PFSK-1 (cell line): Measurements from ENCODE around the gene CHEK2.

Experiments
- FOXP2 ChIP-seq: optimal IDR thresholded peaks from 2 replicates; pipeline ENCODE3; 2011; ENCODE audit warnings: borderline replicate concordance, control low read depth, inconsistent platforms; ENCODE audit not compliant: insufficient read depth; ENCODE audit errors: extremely low read length, extremely low read depth
- POLR2AphosphoS5 ChIP-seq: IDR thresholded peaks from 2 replicates; pipeline ENCODE4 v1.6.1; 2012; ENCODE audit warnings: low read depth, mild to moderate bottlenecking, control low read depth, low read length, moderate library complexity
- REST ChIP-seq, 2 experiments: IDR thresholded peaks; 2 replicates each; pipeline versions ENCODE4 v1.6.1 to v1.8.0; 2011 to 2012; ENCODE audit warnings: low read depth in 2 of 2, low read length in 2 of 2, control low read depth in 1 of 2, inconsistent platforms in 1 of 2, mild to moderate bottlenecking in 1 of 2, moderate library complexity in 1 of 2; ENCODE audit not compliant: insufficient read depth in 1 of 2
- SIN3A ChIP-seq: IDR thresholded peaks from 2 replicates; pipeline ENCODE4 v1.6.1; 2012; ENCODE audit warnings: mild to moderate bottlenecking, low read length, moderate library complexity, borderline replicate concordance; ENCODE audit not compliant: insufficient read depth
- TAF1 ChIP-seq: IDR thresholded peaks from 2 replicates; pipeline ENCODE4 v1.6.1; 2012; ENCODE audit warnings: low read length, control low read depth, borderline replicate concordance; ENCODE audit not compliant: insufficient read depth

Gene CHEK2

GRCh38 chr22:28730179-28730578, 11.4 kb downstream of the CHEK2 start:
- TF ChIP-seq REST (IDR thresholded peaks at IDR 0.05; ENCODE audit: insufficient read depth in 1 of 2, low read depth in 2 of 2, low read length in 2 of 2), result no peak
- no peak for TF ChIP-seq TAF1
- no peak for TF ChIP-seq SIN3A
- TF ChIP-seq FOXP2, result no peak
- TF ChIP-seq POLR2AphosphoS5, result no peak

- TF ChIP-seq FOXP2 (no peak), SIN3A (no peak)
Observed at GRCh38 chr22:28728621-28729313, 12.9 kb downstream of the CHEK2 start.

- TF ChIP-seq FOXP2 (no peak), POLR2AphosphoS5 (no peak), REST (IDR thresholded peaks at IDR 0.05; ENCODE audit: insufficient read depth in 1 of 2, low read depth in 2 of 2, low read length in 2 of 2) (no peak), SIN3A (no peak), TAF1 (no peak)
Observed at GRCh38 chr22:28728002-28728401, 13.6 kb downstream of the CHEK2 start.

GRCh38 chr22:28718044-28718443, 23.6 kb downstream of the CHEK2 start:
- TF ChIP-seq POLR2AphosphoS5 (no peak), TAF1 (no peak), SIN3A (no peak), FOXP2 (no peak), REST (IDR thresholded peaks at IDR 0.05; ENCODE audit: insufficient read depth in 1 of 2, low read depth in 2 of 2, low read length in 2 of 2) (no peak)

GRCh38 chr22:28716686-28717085, 24.9 kb downstream of the CHEK2 start:
- TF ChIP-seq SIN3A, result no peak

- no peak for TF ChIP-seq POLR2AphosphoS5
- no peak for TF ChIP-seq REST (IDR thresholded peaks at IDR 0.05; ENCODE audit: insufficient read depth in 1 of 2, low read depth in 2 of 2, low read length in 2 of 2)
- TF ChIP-seq SIN3A, result no peak
- no peak for TF ChIP-seq TAF1
- no peak for TF ChIP-seq FOXP2
Observed at GRCh38 chr22:28715611-28716010, 26.0 kb downstream of the CHEK2 start.
